IMR-90 (cell line): ENCODE measurements around the gene PDE4B.

Source experiments
- CHD1 ChIP-seq: IDR thresholded peaks from 2 replicates; pipeline ENCODE4 v1.6.1; 2012; ENCODE audit warnings: low read depth, low read length, improper control_type of control experiment
- CTCF ChIP-seq: conservative IDR thresholded peaks from 2 replicates; pipeline ENCODE4 v1.5.1; 2012; ENCODE audit warnings: mild to moderate bottlenecking, low read depth, low read length, improper control_type of control experiment
- NFE2L2 ChIP-seq: fragments of 150-350 bp; IDR thresholded peaks from 2 replicates; pipeline ENCODE4 v1.6.1; 2016; ENCODE audit warnings: low read depth, mild to moderate bottlenecking, low read length
- POLR2A ChIP-seq: IDR thresholded peaks from 2 replicates; pipeline ENCODE4 v1.6.1; 2012; ENCODE audit warnings: mild to moderate bottlenecking, low read depth, low read length

GRCh38 chr1:66284746-66285145 lies 492.1 kb downstream of the PDE4B start:
- TF ChIP-seq CHD1 = no peak
- TF ChIP-seq CTCF = no peak
- TF ChIP-seq NFE2L2 = no peak
- no peak for TF ChIP-seq POLR2A
